AG04449 (cell line): ENCODE results near the gene RCC1.
"Not testable (repeated sequence)": the region's sequence is repeated elsewhere in the genome, so short reads cannot be mapped to it uniquely, and the experiment has no call there.

Source experiments
- CTCF ChIA-PET: fragments of 350-600 bp; formaldehyde crosslinking; extraction: SDS; loops from one replicate; lab custom pipeline; 2021; ENCODE audit warnings: antibody characterized with exemption; lab: Yijun Ruan, JAX
- POLR2A ChIA-PET: fragments of 400-600, 350-600 bp; formaldehyde crosslinking; extraction: SDS; loops from one replicate; lab custom pipeline; 2020; ENCODE audit warnings: antibody characterized with exemption, inconsistent platforms; lab: Yijun Ruan, JAX
- DNase-seq: peaks from one replicate; pipeline ENCODE4 v3.0.0-alpha.2; 2010; ENCODE audit warnings: low read depth, low spot score
- H3K4me3 ChIP-seq: 2 replicates; pipeline ENCODE4 v1.5.1; 2011; ENCODE audit warnings: low read depth, mild to moderate bottlenecking, control low read depth, low read length
- TF ChIP-seq, protein P1 (sequence below): IDR thresholded peaks from one replicate; pipeline ENCODE4 v1.5.1; 2011; ENCODE audit warnings: mild to moderate bottlenecking, moderate library complexity, low read length, control low read depth, inconsistent platforms; ENCODE audit not compliant: insufficient read depth; ENCODE audit errors: missing control alignments

The RCC1 gene

DNA sequence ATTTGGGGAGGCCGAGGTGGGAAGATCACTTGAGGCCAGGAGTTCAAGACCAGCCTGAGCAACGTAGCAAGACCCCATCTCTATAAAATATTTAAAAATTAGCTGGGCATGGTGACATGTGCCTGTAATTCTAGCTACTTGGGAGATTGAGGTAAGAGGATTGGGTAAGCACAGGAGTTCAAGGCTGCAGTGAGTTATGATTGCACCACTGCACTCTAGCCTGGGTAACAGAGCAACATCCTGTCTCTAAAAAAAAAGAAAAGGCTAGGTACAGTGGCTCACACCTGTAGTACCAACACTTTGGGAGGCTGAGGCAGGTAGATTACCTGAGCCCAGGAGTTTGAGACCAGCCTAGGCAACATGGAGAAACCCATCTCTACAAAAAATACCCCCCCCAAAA lies 35.7 kb upstream of the RCC1 start:
- no peak for DNase-seq
- CTCF ChIA-PET, result interaction anchor here (0.6 to 3.8 kb wide), 4 partner anchors 9 to 111 kb away, joined by 3 to 20 read pairs (median 4); no protein-coding TSS in a partner anchor
- H3K4me3 ChIP-seq, result no peak overlapping the region
- POLR2A ChIA-PET, result no interaction called here
- TF ChIP-seq, protein P1, sequence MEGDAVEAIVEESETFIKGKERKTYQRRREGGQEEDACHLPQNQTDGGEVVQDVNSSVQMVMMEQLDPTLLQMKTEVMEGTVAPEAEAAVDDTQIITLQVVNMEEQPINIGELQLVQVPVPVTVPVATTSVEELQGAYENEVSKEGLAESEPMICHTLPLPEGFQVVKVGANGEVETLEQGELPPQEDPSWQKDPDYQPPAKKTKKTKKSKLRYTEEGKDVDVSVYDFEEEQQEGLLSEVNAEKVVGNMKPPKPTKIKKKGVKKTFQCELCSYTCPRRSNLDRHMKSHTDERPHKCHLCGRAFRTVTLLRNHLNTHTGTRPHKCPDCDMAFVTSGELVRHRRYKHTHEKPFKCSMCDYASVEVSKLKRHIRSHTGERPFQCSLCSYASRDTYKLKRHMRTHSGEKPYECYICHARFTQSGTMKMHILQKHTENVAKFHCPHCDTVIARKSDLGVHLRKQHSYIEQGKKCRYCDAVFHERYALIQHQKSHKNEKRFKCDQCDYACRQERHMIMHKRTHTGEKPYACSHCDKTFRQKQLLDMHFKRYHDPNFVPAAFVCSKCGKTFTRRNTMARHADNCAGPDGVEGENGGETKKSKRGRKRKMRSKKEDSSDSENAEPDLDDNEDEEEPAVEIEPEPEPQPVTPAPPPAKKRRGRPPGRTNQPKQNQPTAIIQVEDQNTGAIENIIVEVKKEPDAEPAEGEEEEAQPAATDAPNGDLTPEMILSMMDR, result no peak

DNA sequence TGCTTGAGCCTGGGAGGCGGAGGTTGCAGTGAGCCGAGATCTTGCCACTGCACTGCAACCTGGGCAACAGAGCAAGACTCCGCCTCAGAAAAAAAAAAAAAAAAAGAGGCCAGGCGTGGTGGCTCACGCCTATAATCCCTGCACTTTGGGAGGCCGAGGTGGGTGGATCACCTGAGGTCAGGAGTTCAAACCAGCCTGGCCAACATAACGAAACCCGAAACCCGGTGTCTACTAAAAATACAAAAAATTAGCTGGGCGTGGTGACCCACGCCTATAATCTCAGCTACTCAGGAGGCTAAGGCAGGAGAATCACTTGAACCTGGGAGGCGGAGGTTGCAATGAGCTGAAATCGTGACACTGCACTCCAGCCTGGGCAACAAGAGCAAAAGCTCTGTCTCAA lies 26.3 kb upstream of the RCC1 start:
- H3K4me3 ChIP-seq, DNase-seq, POLR2A ChIA-PET: not testable (repeated sequence)
- CTCF ChIA-PET, result interaction anchor here (0.6 to 1.5 kb wide), 2 partner anchors 10 to 232 kb away, joined by 3 to 5 read pairs; no protein-coding TSS in a partner anchor

DNA sequence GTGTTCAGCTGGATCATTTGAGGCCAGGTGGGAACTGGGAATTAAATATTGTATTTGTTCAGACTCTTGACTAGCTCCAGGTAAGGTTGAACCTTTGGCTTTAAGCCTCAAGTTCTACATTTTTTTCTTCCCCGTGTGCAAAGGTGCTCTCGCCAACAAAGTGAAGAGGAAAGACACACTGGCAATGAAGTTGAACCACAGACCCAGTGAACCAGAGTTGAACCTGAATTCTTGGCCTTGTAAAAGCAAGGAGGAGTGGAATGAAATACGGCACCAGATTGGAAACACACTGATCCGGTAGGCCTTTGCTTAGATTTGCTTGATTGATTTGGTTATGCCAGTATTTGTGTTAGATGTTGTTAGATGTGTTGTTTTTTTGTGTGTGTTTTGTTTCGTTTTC lies 25.5 kb upstream of the RCC1 start:
- TF ChIP-seq, protein P1, result no peak
- POLR2A ChIA-PET, result no interaction called here
- DNase-seq, result no peak
- no peak overlapping the region for H3K4me3 ChIP-seq
- CTCF ChIA-PET, result interaction anchor here (1.5 kb wide), 1 partner anchor 11 kb away, joined by 5 read pairs; no protein-coding TSS in a partner anchor

DNA sequence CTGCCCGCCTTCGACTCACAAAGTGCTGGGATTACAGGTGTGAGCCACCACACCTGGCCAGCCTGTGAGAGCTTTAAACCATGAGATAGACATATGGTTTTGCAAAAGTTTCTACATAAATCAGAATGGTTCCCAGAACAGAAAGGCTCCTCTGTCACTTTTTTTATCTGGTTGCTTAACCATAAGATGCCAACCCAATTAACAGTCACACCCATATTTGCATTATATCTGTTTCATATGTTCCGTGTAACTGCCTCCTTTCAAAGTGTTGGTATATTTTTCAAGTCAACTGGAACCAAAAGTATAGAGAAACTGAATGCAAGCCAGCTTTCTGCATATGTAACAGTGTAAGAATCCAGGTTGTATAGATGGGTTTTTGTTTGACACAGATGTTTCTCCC lies 23.7 kb upstream of the RCC1 start:
- ChIA-PET CTCF (interaction anchor here (1.5 kb wide), 1 partner anchor 122 kb away, joined by 3 read pairs; no protein-coding TSS in a partner anchor), POLR2A (no interaction called here)
- TF ChIP-seq, protein P1, result no peak
- no peak for DNase-seq
- no peak overlapping the region for H3K4me3 ChIP-seq

DNA sequence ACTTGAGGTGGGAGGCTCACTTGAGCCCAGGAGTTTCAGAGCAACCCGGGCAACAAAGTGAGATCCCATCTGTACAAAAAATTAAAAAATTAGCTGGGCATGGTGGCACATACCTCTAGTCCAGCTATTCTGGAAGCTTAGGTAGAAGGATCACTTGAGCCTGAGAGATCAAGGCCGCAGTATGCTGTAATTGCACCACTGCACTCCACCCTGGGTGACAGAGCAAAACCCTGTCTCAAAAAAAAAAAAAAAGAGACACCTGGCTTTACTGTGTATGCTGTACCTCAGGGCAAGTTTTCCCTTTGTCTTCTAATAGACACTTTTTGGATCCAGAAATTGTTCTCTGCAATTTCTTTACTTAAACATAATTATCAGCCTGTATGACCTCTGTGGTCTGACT lies 23.1 kb upstream of the RCC1 start:
- TF ChIP-seq, protein P1, result no peak
- POLR2A ChIA-PET, result no interaction called here
- H3K4me3 ChIP-seq, result no peak overlapping the region
- CTCF ChIA-PET, result interaction anchor here (1.5 kb wide), 1 partner anchor 123 kb away, joined by 3 read pairs; no protein-coding TSS in a partner anchor
- DNase-seq, result no peak

DNA sequence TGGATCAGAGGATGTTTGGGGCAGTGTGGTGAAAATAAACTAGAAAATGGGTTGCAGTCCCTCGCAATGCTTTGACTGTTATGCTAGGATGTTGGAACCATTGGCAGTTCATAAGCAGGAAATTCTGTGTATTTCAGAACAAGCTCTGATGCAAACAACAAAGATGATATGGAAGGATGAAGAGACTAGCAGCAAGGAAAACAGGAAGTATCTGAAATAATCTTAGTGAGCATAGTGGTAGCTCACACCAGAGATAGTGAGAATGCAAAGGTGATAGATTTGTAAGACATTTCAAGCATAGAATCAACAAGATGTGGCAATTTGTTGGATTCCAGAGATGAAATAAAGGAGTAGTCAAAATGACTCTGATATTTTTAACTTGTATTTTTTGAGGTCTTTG lies 11.1 kb upstream of the RCC1 start:
- no peak for DNase-seq
- POLR2A ChIA-PET, result interaction anchor here (1.0 kb wide), 1 partner anchor 11 kb away, joined by 3 read pairs; no protein-coding TSS in a partner anchor
- CTCF ChIA-PET, result no interaction called here
- H3K4me3 ChIP-seq, result no peak overlapping the region
- TF ChIP-seq, protein P1, result no peak

DNA sequence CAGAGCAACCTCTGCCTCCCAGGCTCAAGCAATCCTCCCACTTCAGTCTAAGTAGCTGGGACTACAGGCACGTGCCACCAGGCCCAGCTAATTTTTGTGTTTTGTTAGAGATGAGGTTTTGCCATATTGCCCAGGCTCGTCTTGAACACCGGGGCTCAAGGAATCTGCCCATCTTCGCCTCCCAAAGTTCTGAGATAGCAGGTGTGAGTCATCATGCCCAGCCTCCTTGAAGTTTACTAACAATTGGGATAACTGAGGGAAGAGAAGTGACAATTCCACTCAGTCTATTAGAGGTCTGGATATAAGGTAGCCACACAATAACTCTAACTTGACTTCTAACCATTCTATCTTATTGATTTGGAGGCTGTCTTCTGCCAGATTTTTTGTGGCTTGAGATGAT lies 6.3 kb upstream of the RCC1 start:
- ChIA-PET CTCF (interaction anchor here (1.3 kb wide), 1 partner anchor 250 kb away, joined by 3 read pairs; no protein-coding TSS in a partner anchor), POLR2A (no interaction called here)
- H3K4me3 ChIP-seq, result no peak overlapping the region
- no peak for DNase-seq
- TF ChIP-seq, protein P1, result no peak
